A549 (cell line): Measurements from ENCODE around the gene BMPR2.

Experiments used
- CEBPB ChIP-seq, 2 experiments: fragments of >200 bp in 1 of 2; sonication (Bioruptor Twin) in 1 of 2; formaldehyde crosslinking in 1 of 2; IDR thresholded peaks; 2 replicates each; pipeline ENCODE4 v1.6.1; 2012 to 2016
- CHD2 ChIP-seq: fragments of 150-350 bp; IDR thresholded peaks from 2 replicates; pipeline ENCODE4 v1.6.1; 2014; ENCODE audit warnings: low read length; ENCODE audit not compliant: partially characterized antibody
- E2F6 ChIP-seq: IDR thresholded peaks from 2 replicates; pipeline ENCODE4 v1.6.1; 2012; ENCODE audit warnings: low read depth, borderline replicate concordance
- EP300 ChIP-seq, 2 experiments: fragments of >200 bp; sonication (Bioruptor Twin); formaldehyde crosslinking; IDR thresholded peaks; 2 replicates in 1 of 2; 3 replicates in 1 of 2; pipeline ENCODE4 v1.6.1; 2016 to 2017
- HDAC2 ChIP-seq: fragments of 200-600 bp; sonication (generic); IDR thresholded peaks from 2 replicates; pipeline ENCODE4 v1.6.1; 2016
- HMGXB4 ChIP-seq: fragments of 250-450 bp; sonication (Bioruptor Pico); IDR thresholded peaks from 2 replicates; pipeline ENCODE4 v1.5.0; 2021; ENCODE audit warnings: mild to moderate bottlenecking, moderate library complexity, borderline replicate concordance
- POLR2A ChIP-seq: IDR thresholded peaks from 2 replicates; pipeline ENCODE4 v1.6.1; 2012; ENCODE audit warnings: mild to moderate bottlenecking, low read length
- RAD21 ChIP-seq, 2 experiments: fragments of >200 bp in 1 of 2; sonication (Bioruptor Twin) in 1 of 2; formaldehyde crosslinking in 1 of 2; IDR thresholded peaks in 1 of 2; conservative IDR thresholded peaks in 1 of 2; 2 replicates in 1 of 2; 3 replicates in 1 of 2; pipeline ENCODE4 v1.6.1; 2012 to 2018; ENCODE audit warnings: inconsistent platforms in 1 of 2
- RFX5 ChIP-seq: fragments of 450-650 bp; IDR thresholded peaks from 2 replicates; pipeline ENCODE4 v1.7.1; 2014; ENCODE audit warnings: antibody characterized with exemption, mild to moderate bottlenecking, moderate library complexity
- RNF2 ChIP-seq: fragments of 200-600 bp; sonication (generic); IDR thresholded peaks from 2 replicates; pipeline ENCODE4 v1.6.1; 2016; ENCODE audit warnings: low read depth, mild to moderate bottlenecking, antibody characterized with exemption, moderate library complexity, borderline replicate concordance
- TP53 ChIP-seq: fragments of 250-450 bp; sonication (Bioruptor Pico); IDR thresholded peaks from 2 replicates; pipeline ENCODE4 v1.5.0; 2021; ENCODE audit warnings: mild to moderate bottlenecking, moderate library complexity
- TF ChIP-seq, protein P1 (sequence below): fragments of >200 bp; sonication (Bioruptor Twin); formaldehyde crosslinking; IDR thresholded peaks from 3 replicates; pipeline ENCODE4 v1.5.1; 2016
- TF ChIP-seq, protein P2 (sequence below): fragments of >200 bp; sonication (Bioruptor Twin); formaldehyde crosslinking; IDR thresholded peaks from 3 replicates; pipeline ENCODE4 v1.6.1; 2016
- TF ChIP-seq, protein P3 (sequence below): IDR thresholded peaks from 2 replicates; pipeline ENCODE4 v1.6.1; 2012

DNA sequence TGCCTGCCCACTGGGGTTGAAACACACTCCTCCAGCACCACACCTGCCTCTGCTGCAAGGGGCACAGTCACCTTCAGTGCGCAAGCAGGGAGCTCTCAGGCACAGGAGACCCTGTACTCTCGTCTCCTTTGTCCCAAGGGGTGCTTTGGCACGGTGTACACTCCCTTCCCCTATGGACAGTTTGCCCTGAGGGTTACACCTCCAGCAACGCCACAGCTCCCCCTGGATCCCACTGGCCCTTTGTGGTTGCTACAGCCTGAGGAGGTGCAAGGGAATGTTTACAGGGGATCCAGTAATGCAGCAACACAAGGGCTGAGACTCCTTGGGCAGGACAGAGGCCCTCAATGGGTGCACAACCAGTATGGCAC is 213.4 kb downstream of the BMPR2 start:
- no peak for TF ChIP-seq RAD21 (conservative IDR thresholded peaks at IDR 0.05 in 1 of 2, IDR thresholded peaks at IDR 0.05 in 1 of 2)
- TF ChIP-seq, protein P1, sequence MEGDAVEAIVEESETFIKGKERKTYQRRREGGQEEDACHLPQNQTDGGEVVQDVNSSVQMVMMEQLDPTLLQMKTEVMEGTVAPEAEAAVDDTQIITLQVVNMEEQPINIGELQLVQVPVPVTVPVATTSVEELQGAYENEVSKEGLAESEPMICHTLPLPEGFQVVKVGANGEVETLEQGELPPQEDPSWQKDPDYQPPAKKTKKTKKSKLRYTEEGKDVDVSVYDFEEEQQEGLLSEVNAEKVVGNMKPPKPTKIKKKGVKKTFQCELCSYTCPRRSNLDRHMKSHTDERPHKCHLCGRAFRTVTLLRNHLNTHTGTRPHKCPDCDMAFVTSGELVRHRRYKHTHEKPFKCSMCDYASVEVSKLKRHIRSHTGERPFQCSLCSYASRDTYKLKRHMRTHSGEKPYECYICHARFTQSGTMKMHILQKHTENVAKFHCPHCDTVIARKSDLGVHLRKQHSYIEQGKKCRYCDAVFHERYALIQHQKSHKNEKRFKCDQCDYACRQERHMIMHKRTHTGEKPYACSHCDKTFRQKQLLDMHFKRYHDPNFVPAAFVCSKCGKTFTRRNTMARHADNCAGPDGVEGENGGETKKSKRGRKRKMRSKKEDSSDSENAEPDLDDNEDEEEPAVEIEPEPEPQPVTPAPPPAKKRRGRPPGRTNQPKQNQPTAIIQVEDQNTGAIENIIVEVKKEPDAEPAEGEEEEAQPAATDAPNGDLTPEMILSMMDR = no peak
- TF ChIP-seq EP300 (IDR thresholded peaks at IDR 0.05) = no peak
- no peak for TF ChIP-seq HDAC2
- no peak for TF ChIP-seq POLR2A
- TF ChIP-seq, protein P2, sequence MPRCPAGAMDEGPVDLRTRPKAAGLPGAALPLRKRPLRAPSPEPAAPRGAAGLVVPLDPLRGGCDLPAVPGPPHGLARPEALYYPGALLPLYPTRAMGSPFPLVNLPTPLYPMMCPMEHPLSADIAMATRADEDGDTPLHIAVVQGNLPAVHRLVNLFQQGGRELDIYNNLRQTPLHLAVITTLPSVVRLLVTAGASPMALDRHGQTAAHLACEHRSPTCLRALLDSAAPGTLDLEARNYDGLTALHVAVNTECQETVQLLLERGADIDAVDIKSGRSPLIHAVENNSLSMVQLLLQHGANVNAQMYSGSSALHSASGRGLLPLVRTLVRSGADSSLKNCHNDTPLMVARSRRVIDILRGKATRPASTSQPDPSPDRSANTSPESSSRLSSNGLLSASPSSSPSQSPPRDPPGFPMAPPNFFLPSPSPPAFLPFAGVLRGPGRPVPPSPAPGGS = no peak
- TF ChIP-seq CEBPB (IDR thresholded peaks at IDR 0.05) = no peak
- no peak for TF ChIP-seq HMGXB4
- no peak for TF ChIP-seq RNF2
- TF ChIP-seq, protein P3, sequence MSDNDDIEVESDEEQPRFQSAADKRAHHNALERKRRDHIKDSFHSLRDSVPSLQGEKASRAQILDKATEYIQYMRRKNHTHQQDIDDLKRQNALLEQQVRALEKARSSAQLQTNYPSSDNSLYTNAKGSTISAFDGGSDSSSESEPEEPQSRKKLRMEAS = no peak
- TF ChIP-seq RFX5 = no peak
- TF ChIP-seq CHD2 = no peak
- TF ChIP-seq E2F6 = no peak
- no peak for TF ChIP-seq TP53 (CRISPR knock-in tag)
